NCI-H2107 treated with DMSO at 0.1 percent for 48 hours (cell line): ENCODE data around the gene SMPDL3A.

Experiments used
- DNase-seq: peaks from one replicate; lab custom pipeline; 2025; ENCODE audit not compliant: unreplicated experiment; lab: John Stamatoyannopoulos, UW

Gene SMPDL3A

DNA sequence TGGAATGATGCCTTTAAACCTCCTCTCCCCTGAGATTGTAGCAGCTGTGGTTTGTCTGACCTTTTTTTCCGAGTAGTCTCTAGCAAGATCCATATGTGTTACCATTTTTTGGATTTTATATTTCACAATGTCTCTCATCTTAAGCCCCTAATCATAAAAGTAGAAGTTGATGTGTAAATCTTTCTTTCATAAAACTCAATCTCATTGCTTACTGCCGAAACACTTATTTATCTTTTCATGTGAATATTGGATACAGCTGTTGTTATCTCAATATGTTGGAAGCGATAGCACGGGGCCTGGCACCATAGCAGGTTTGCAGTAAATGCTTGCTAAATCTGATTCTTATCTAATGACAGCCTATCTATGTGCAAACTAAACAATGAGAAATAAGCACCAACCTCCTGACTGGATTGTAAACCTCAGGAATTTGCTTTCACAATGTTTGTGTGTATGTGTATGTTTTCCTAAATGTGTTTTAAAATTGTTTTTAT is 14.2 kb downstream of the SMPDL3A start:
- no peak for DNase-seq

DNA sequence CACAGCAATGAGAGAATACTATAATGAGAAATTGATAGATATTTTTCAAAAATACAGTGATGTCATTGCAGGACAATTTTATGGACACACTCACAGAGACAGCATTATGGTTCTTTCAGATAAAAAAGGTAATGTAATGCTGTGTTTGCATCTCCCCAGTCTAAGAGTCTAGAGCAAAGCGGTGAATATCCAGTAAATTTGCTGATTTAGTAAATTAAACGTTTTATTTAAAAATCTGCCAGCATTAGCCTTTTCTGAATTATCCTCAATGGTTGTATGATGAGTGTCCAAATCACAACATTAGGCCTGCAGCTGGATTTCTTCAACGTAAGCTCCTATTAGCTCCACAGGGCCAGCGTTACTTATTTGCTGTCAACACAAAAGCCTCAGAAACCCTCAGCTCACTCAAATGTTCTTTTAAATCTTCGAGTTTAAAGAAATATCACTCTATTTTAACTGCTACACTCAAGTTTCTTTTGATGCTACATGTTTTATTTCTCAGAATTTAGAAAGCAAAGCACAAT is 16.0 kb downstream of the SMPDL3A start:
- no peak for DNase-seq

DNA sequence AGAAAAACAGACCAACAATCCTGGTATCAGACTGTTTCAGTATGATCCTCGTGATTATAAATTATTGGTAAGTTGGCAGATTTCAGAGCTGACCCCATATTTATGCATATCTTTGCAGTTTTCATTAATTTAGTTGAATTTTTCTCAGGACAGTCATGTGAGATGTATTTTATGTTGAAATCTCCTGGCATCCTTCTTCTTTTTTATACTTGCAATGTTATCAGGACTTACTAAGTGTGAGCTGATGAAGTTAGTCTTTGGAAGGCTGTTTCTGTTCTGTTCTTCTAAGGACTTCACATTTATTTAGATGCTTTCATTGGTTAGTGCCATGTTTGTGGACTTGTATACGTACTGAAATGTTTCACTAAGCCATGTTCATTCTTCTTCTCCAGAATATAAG is 17.2 kb downstream of the SMPDL3A start:
- DNase-seq, result no peak

DNA sequence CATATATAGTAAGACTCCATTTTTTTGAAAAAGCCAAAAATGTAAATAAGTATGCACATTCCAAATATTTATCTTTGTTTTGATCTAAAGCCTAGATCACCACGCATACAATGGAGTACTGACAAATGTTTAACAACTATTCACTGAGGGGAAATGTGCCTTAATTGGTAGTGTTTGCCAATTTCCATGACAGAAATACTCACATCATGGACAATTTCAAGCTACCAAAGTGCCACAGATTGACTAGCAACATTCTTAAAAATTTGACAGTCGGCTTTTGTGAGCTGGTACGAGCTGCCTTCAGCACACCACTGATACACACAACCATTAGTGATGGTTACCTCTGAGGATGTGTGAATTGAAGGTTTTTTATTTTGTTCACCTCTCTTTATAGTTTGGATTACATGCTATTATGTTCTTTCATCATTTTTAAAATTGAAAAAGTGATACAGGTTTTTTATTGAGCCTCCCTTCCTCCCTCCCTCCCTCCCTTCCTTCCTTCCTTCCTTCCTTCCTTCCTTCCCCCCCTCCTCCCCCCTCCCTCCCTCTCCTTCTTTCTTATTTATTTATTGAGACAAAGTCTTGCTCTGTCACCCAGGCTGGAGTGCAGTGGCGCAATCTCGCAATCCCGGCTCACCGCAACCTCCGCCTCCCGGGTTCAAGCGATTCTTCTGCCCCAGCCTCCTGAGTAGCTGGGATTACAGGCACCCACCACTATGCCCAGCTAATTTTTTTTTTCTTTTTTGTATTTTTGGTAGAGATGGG is 19.2 kb downstream of the SMPDL3A start:
- no peak for DNase-seq

DNA sequence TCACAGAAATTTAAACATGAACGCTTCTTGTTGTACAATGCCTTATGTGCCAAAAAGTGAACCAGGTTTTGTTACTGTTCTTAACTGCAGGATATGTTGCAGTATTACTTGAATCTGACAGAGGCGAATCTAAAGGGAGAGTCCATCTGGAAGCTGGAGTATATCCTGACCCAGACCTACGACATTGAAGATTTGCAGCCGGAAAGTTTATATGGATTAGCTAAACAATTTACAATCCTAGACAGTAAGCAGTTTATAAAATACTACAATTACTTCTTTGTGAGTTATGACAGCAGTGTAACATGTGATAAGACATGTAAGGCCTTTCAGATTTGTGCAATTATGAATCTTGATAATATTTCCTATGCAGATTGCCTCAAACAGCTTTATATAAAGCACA is 19.9 kb downstream of the SMPDL3A start:
- DNase-seq, result no peak

DNA sequence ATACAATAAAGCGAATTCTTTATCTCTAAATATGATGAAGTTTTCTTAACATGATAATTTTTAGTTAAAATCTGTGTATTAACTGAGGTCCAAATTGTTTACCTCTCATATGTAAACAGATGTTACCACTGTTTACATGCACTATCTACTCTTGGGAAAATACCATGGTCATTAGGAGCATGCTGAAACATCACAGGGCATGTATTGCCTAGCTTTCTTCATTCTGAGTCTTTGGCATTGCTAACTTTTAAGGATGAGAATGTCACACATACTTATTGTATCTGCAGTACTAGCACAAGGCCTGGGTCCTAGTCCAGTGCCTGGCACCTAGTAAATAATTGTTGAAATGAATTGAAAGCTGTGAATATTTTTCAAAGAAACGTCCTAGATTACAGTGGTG is 20.6 kb downstream of the SMPDL3A start:
- DNase-seq, result no peak

DNA sequence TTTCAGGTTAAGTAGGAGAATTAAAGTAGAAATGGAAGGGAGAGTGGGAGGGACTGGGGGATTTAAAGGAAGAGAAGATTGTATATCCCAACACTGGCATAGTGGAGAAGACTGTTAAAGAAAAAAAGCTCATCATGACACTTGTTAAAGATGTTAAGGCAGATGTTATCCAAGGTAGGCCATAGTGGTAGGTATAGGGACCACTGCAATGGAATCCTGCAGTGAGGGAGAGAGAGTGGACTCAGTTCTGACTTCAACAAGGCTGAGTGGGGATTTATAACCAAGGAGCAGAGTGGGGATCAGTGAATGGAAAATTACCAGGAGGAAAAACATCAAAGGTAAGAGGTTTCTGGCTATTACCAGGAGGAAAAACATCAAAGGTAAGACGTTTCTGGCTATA is 21.1 kb downstream of the SMPDL3A start:
- DNase-seq, result no peak

DNA sequence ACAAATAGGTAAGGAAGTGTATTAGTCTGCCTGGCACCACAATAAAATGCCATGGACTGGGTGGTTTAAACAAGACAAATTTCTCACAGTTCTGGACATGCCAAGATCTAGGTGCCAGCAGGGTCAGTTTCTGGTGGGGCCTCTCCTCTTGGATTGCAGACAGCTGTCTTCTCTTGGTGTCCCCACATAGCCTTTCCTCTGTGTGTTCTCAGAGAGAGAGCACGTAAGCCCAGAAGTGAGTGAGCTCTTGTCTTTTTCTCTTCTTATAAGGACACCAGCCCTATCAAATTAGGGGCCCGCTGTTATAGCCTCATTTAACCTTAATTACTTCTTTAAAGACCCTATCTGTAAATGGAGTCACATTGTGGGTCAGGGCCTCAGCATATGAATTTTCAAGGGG is 28.3 kb downstream of the SMPDL3A start:
- DNase-seq, result no peak

DNA sequence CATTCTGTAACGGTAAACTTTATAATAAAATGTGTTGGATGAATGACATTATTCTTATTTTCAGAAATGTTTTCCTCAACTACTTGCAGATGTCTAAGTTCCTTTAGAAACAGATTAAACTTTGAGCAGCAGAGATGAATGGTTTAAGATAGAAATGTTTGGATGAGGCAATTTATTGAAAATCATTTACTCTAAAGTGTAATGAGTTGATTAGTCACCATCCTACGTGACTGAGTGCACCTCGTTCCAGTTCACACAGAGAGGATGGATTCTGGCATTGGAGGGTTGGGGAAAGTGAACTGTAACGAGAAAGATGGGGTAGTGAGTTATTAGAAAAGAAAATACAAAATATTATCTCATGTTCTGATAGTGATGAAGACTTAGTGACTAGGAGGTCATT is 28.7 kb downstream of the SMPDL3A start:
- DNase-seq, result no peak

DNA sequence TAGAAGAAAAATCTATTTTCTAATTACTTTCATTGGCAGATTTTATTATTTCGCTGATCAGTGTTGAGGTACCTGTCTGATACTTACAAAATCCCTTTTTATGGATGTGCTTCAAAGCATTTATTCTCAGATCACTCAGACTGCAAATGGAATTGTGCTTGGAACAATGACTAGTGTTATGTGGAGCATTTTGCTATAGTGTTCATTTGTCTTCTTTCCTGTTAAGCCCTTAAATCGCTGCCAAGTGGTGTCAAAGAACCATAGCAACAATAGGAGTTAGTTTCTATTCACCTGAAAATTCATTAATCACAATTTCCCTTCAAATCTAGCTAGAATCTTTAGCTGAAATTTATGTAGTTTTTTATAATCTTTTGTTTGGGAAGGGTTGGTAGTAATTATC is 29.8 kb downstream of the SMPDL3A start:
- peak; percentile 36 for DNase-seq

DNA sequence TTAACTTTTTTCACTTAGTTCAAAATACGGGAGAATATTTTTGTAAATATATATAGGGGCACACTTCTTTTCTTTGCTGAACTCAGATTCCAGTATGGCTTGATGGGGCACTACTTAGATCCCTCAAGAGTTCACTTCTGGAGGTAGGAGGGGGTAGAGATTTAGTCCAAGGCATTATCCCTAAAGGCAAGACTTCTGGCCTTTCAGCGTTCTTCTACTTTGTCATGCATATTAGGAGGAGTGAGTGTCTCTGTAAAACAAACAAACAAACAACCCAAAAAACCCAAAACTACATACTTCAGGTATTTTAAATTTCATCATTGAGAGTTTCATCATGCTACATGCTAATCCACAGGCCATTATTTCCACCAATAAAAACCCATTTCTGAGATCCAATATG is 32.0 kb downstream of the SMPDL3A start:
- DNase-seq, result no peak

DNA sequence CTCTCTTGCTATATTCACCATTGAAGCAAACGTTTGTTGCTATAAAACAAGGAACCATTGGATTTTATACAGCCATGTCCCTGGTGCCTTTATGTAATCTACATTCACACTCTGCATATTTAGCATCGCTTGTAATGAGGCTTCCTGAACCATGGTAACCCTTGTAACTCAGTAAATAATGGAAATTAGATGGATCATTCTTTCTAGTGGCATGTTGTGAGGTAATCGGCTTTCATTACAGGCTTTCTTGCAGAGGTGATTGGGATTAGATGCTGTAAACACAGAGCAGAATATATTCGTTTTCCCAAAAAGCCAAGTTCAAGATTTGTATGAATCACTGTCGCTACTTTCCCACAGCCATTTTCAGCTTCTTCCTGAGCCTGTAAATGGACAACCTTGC is 36.1 kb downstream of the SMPDL3A start:
- no peak for DNase-seq

DNA sequence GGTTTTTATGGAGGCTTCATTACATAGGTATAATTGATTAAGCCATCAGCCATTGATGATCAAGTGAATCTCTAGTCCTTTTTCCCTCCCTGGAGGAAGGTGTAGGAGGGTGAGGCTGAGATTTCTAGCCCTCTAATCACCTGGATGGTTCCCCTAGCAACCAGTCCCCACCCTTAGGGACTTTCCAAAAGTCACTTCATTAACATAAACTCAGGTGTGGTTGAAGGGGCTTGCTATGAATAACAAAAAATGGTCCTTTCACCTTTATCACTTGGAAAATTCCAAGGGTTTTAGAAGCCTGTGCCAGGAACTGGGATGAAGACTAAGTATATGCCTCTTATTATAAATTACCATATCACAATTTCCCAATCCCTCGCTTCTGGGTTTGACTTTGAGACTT is 40.4 kb downstream of the SMPDL3A start:
- no peak for DNase-seq

DNA sequence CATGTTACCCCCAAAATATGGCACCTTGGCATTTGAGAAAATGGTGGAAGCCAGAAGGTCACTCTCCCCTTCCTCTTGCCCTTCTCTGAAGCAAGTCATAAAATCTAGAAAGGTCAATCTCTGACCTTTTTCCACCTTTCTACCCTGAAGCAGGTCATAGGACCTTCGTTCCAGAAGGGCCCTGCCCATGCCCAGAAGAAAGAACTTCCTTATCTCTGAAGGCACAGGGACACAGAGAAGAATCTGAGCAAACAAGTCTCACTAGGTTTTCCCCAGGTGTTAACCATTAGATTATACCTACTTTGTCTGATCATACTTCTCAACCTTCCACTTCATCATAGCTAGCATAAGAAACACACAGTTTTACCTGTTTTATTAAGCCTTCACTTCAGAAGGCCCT is 42.5 kb downstream of the SMPDL3A start:
- no peak for DNase-seq

DNA sequence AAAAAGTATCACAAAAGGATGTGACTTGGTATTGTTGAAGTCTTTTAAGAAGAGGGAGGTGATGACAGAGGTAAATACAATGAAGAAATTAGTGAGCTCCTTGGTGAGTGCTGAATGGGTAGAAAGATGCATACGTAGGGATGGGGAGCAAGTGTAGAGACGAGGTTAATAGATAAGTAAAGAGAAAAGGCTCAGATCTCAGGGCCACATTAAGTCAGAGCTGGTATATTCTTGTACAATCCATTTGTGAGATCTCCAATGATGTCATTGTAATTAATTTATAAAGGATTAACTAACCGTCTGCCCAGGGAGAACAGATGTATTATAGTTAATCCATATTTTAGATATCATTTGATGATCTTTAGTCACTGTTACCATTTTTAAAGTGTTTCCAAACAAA is 43.4 kb downstream of the SMPDL3A start:
- no peak for DNase-seq

DNA sequence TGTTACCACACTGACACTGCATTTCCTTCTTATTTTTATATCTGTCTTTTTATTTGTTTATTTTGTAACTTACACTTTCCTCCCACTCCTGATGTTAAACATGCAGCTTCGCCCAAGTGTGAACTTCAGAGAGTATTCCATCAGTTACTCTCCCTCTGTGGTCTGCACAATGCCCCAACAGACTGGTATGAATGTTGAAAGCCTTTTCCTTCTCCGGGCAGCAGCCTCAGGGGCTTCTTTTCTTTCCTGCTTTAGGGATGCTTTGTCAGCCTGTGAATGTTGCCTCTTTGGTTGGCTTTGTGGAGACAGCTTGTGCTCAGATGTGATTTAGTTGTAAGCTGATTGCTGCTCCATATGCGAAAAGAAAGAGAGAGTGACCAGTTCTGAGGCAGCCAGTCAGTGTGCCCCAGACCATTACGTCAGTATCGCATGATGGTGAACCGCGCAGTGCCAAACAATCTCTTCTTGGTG is 44.0 kb downstream of the SMPDL3A start:
- DNase-seq, result no peak

DNA sequence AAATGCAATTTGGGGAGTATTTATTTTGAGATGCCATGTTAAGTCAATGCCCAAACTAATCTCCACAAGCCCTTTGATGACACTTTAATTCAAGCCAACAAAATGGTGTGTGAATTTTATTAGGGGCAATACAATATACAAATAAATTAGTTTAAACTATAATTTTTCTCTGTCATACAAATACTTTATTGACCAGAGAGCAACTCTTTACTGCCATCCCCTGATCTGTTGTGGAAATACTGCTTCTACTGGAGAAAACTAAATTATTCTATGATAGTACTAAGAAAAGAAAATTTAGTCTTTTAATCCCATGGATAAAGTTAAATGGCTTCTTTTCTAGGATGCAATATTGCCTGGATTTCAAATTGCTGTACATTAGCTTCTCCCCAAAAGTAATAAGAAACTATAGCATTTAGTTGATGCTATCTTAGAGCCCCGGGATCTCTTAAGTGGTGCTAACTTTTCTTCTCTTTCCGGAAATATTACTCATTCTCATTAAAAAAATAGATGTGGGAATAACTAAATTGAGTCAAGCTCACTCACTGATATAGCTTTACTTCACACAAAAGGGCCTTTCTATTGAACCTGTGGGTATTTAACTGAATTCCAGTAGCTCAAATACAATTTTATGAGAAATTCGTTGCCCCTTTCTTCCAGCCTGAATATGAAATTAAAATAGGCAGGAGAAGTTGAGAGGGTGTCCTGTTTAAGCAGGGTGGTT is 49.2 kb downstream of the SMPDL3A start:
- DNase-seq, result peak; percentile 41

DNA sequence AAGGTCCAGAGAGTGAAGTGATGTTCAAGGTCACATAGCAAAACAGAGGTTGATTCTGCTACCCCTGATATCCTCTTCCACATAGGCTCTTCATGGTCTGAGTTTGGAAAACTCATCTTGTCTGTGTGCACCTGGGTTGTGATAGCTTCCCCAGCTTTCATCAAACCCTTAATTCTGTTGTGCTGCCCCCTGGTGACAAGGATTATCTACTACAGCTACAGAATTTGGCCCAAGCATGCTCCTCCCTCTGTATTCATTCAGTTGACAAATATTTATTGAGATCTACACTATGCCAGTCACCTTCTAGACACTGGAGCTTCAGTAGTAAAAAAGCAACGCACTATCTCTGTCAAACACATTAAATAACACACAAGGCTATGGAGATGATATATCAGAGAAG is 50.4 kb downstream of the SMPDL3A start:
- DNase-seq, result peak; percentile 59

DNA sequence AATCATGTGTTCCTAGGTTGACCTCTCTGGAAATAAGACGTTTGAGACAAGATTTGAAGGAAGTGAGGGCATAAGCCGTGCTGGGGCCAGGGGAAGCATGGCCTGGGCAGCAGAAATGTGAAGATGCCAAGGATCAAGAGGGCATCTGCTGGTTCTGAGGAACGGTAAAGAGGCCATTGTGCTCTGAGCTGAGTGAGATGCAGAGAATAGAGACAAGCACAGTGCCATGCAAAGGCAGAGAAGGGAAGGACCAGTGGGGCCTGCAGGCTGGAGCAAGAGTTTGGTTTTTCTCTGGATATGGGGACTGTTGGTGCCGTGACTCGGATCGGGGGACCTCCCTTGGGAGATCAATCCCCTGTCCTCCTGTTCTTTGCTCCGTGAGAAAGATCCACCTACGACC is 50.8 kb downstream of the SMPDL3A start:
- no peak for DNase-seq

DNA sequence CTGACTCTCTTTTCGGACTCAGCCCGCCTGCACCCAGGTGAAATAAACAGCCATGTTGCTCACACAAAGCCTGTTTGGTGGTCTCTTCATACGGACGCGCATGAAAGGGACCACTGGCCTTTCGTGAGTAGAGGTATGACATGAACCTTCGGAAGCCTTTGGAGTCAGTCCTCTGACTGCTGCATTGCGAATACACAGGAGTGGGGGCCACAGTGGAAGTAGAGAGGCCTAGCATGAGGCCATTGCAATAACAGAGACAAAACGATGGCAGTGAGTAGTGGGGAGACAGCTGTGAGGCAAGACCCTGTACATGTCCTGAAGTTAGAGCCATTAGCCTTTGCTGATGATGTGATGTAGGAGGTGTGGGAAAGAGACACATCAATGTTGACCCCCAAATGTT is 56.4 kb downstream of the SMPDL3A start:
- no peak for DNase-seq

DNA sequence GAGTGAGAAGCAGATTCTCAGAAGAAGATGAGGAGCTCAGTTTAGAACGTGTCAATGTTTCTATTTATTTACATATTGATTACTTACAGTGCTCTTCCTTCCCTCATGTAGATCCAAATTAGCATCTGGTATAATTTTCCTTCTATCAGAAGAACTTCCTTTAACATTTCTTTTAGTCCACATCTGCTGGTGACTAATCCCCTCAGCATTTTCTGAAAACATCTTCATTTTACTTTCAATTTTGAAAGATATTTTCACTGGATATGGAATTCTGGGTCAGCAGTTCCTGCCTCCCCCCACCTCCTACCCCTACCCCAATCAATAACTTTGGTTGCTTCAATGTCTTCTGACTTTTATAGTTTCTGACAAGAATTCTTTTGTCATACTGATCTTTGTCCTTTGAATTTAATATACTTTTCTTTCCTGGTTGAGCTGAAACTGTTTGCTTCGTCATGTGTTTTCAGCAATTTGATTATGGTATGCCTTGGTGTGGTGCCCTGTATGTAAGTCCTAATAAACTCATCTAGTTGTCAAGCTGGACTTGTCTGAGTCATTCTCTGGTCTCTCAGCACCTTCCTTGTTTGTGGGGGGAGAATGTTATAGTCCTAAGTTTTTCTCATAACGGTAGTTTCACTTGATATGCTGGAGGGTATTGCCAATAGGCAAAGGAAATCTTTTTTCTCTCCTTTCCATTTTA is 57.0 kb downstream of the SMPDL3A start:
- DNase-seq, result no peak
